GM12874 (cell line): Measurements from ENCODE around the gene MYG1.

Source experiments
- TF ChIP-seq, protein P1 (sequence below): IDR thresholded peaks from 2 replicates; pipeline ENCODE4 v1.5.1; 2011; ENCODE audit warnings: low read depth, mild to moderate bottlenecking, control low read depth, low read length, moderate library complexity; ENCODE audit not compliant: insufficient read depth

Gene MYG1

DNA sequence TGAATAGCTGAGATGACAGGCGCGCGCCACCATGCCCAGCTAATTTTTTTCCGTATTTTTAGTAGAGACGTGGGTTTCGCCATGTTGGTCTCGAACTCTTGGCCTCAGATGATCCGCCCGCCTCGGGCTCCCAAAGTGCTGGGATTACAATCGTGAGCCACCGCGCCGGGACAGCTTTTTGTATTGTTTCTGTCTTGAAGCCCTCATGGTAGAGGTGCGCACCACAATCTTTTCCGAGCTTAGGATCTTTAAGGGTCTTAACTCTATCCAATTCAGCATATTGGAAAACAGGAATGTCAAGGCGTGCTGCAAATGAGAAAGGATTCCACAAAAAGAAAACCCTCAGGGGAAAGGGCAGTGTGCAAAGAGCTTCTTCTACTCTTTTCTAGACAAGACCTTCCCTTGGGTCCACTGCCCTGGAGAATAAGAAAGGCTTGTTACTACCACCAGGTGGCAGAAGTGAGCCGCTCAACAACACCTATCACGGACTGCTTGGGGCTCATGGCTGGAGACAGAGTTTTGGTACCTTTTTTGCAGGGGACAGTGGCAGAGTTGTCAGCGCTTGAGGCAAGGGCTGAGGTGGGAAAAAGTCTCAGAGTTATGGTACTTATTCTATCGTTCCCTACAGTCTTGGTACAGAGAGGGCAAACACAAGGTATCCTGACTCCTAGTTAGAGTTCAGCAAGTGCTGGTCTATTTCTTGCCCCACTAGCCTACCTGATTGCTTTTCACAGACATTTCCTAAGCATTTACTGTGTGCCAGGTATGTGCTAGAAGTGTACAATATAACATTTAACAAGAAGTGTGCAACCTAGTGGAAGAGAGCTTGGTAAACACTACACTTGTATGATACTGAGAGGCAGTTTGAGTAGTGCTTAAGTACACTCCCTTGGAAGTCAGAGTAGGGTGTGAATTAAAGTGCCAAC lies 53.1 kb downstream of the MYG1 start:
- TF ChIP-seq, protein P1, sequence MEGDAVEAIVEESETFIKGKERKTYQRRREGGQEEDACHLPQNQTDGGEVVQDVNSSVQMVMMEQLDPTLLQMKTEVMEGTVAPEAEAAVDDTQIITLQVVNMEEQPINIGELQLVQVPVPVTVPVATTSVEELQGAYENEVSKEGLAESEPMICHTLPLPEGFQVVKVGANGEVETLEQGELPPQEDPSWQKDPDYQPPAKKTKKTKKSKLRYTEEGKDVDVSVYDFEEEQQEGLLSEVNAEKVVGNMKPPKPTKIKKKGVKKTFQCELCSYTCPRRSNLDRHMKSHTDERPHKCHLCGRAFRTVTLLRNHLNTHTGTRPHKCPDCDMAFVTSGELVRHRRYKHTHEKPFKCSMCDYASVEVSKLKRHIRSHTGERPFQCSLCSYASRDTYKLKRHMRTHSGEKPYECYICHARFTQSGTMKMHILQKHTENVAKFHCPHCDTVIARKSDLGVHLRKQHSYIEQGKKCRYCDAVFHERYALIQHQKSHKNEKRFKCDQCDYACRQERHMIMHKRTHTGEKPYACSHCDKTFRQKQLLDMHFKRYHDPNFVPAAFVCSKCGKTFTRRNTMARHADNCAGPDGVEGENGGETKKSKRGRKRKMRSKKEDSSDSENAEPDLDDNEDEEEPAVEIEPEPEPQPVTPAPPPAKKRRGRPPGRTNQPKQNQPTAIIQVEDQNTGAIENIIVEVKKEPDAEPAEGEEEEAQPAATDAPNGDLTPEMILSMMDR, result peak; percentile 74

DNA sequence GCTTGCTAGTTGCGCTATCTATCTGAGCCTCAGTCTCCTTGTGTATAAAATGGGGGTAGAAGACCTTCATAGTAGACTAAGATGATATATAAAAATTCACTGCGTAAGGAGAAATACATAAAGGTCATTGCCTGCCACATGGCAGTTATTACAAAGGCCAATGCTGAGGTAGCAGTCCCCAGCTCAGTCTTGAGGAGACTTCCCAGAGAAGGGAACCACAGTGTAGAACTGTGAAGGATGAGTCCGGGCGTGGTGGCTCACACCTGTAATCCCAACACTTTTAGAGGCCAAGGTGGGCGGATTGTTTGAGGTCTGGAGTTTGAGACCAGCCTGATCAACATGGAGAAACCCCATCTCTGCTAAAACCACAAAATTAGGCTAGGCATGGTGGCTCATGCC lies 53.8 kb downstream of the MYG1 start:
- TF ChIP-seq, protein P1, result no peak

DNA sequence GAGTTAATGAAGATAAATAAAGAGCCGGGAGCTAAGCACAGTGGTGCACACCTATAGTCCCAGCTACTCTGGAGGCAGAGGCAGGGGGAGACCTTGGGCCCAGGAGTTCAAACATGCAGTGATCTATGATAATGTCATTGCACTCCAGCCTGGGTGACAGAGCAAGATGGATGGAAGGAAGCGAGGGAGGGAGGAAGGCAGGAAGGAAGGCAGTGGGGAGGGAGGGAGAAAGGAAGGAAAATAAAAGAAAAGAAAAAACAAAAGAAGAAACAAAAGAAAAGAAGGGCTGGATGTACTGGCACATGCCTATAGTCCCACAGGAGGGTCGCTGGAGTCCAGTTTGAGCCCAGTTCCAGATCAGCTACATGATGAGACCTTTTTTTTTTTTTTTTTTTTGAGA lies 55.6 kb downstream of the MYG1 start:
- TF ChIP-seq, protein P1, result no peak
